WERI-Rb-1 (cell line): ENCODE data around the gene MAGI1.

Experiments
- DNase-seq: peaks from one replicate; pipeline ENCODE4 v3.0.0-alpha.2; 2020
- H3K27ac ChIP-seq: fragments of 250-450 bp; sonication (Bioruptor Pico); 2 replicates; pipeline ENCODE4 v1.5.1; 2020; ENCODE audit warnings: mild to moderate bottlenecking, moderate library complexity
- H3K27me3 ChIP-seq: fragments of 250-450 bp; sonication (Bioruptor Pico); 2 replicates; pipeline ENCODE4 v1.5.1; 2021; ENCODE audit warnings: mild to moderate bottlenecking, low read depth, moderate library complexity; ENCODE audit not compliant: insufficient read depth, severe bottlenecking
- H3K36me3 ChIP-seq: fragments of 250-450 bp; sonication (Bioruptor Pico); 2 replicates; pipeline ENCODE4 v1.5.1; 2020; ENCODE audit warnings: mild to moderate bottlenecking, moderate library complexity
- H3K4me3 ChIP-seq: 2 replicates; pipeline ENCODE4 v1.5.1; 2011; ENCODE audit warnings: low read depth, mild to moderate bottlenecking, control low read depth, low read length
- H3K9me3 ChIP-seq: fragments of 250-450 bp; sonication (Bioruptor Pico); 2 replicates; pipeline ENCODE4 v1.5.1; 2021; ENCODE audit warnings: mild to moderate bottlenecking, moderate library complexity; ENCODE audit not compliant: severe bottlenecking
- CTCF ChIP-seq: IDR thresholded peaks from 2 replicates; pipeline ENCODE4 v1.5.1; 2011; ENCODE audit warnings: low read depth, mild to moderate bottlenecking, control low read depth, inconsistent platforms, low read length

MAGI1 gene

GRCh38 chr3:65999606-66000005 is 39.1 kb downstream of the MAGI1 start:
- Histone ChIP-seq H3K9me3 (no peaks in the 10 kb centered on the region), H3K4me3 (no peak overlapping the region), H3K36me3 (no peaks in the 10 kb centered on the region), H3K27ac (no peak overlapping the region), H3K27me3 (no peaks in the 10 kb centered on the region)
- DNase-seq: no peak
- no peak for TF ChIP-seq CTCF

DNA sequence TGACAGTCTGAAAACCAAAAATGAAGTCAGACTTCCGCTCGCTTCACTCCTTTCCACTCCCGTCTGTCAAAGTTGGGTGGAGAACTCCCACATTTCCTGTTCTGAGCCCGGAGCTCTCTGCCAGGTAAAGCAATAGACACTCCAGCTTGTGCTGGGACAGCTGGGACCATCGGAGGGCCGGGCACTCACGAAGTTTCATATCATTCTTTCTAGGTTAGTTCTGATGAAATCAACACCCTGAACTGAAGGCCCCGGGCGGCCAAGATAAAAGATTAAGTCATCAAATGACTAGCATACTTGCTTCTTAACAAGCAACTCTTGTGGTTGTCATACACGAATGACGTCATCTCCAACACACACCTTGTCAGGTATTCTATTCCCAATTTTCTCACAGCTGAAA is 42.1 kb downstream of the MAGI1 start:
- Histone ChIP-seq H3K4me3 (no peak overlapping the region), H3K36me3 (no peaks in the 10 kb centered on the region), H3K9me3 (no peaks in the 10 kb centered on the region), H3K27ac (no peak overlapping the region), H3K27me3 (no peaks in the 10 kb centered on the region)
- no peak for DNase-seq
- TF ChIP-seq CTCF: no peak

- Histone ChIP-seq H3K4me3 (no peak overlapping the region), H3K36me3 (no peaks in the 10 kb centered on the region), H3K27ac (no peak overlapping the region), H3K9me3 (no peaks in the 10 kb centered on the region), H3K27me3 (no peaks in the 10 kb centered on the region)
- TF ChIP-seq CTCF: no peak
- no peak for DNase-seq
Observed at GRCh38 chr3:65995515-65995914, 43.2 kb downstream of the MAGI1 start.

DNA sequence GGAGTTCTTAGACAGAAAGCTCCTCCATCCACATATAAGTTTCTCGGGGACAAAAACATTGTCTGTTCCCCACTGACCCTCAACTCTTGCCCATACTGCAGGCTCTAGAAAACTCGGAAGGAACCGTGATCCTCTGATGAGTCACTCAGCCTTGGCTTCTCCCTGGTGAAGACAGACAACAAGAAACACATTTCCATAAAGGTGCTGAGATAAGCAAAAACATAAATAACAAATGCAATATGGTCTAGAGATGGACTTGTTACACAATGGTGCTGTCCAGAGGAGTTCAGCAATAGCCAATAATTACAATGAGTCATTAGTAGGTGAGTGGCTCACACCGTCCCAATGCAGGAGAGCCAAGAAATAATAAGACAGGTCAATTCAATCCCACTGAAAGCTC is 43.7 kb downstream of the MAGI1 start:
- H3K27ac ChIP-seq: no peak overlapping the region
- H3K4me3 ChIP-seq: no peak overlapping the region
- TF ChIP-seq CTCF: no peak
- no peaks in the 10 kb centered on the region for H3K9me3 ChIP-seq
- H3K27me3 ChIP-seq: no peaks in the 10 kb centered on the region
- H3K36me3 ChIP-seq: no peaks in the 10 kb centered on the region
- no peak for DNase-seq

- Histone ChIP-seq H3K9me3 (no peaks in the 10 kb centered on the region), H3K36me3 (no peaks in the 10 kb centered on the region), H3K27me3 (no peaks in the 10 kb centered on the region), H3K27ac (no peak overlapping the region), H3K4me3 (no peak overlapping the region)
- no peak for DNase-seq
- no peak for TF ChIP-seq CTCF
Observed at GRCh38 chr3:65993134-65993900, 45.4 kb downstream of the MAGI1 start.

GRCh38 chr3:65992106-65992505 is 46.6 kb downstream of the MAGI1 start:
- Histone ChIP-seq H3K27me3 (no peaks in the 10 kb centered on the region), H3K9me3 (no peaks in the 10 kb centered on the region), H3K36me3 (no peaks in the 10 kb centered on the region), H3K27ac (no peak overlapping the region), H3K4me3 (no peak overlapping the region)
- no peak for TF ChIP-seq CTCF
- no peak for DNase-seq
